HG02870 (cell line): ENCODE data around the gene APOLD1.
"Not testable (repeated sequence)": the region's sequence is repeated elsewhere in the genome, so short reads cannot be mapped to it uniquely, and the experiment has no call there.

Experiments
- ATAC-seq: cut with Tn5 transposase; IDR thresholded peaks from one replicate; pipeline ENCODE4 v1.9.1; 2021; ENCODE audit warnings: mild to moderate bottlenecking, moderate library complexity; ENCODE audit not compliant: unreplicated experiment

APOLD1 gene

GRCh38 chr12:12784911-12785814, at the start of gene APOLD1:
Gene APOLD1 (plus strand): TSS chr12:12785659. CDS start chr12:12785692, 33 bp downstream.
- no peak for ATAC-seq

- ATAC-seq = peak; percentile 66
Observed at GRCh38 chr12:12736759-12737676, 48.4 kb upstream of the APOLD1 start.

GRCh38 chr12:12738152-12738551, 47.3 kb upstream of the APOLD1 start:
- not testable (repeated sequence) for ATAC-seq

- ATAC-seq = no peak
Observed at GRCh38 chr12:12741660-12742059, 43.8 kb upstream of the APOLD1 start.

GRCh38 chr12:12744546-12745305, 40.7 kb upstream of the APOLD1 start:
- ATAC-seq = no peak

GRCh38 chr12:12745576-12746211, 39.8 kb upstream of the APOLD1 start:
- no peak for ATAC-seq

GRCh38 chr12:12747278-12747677, 38.2 kb upstream of the APOLD1 start:
- ATAC-seq = no peak

GRCh38 chr12:12748044-12748443, 37.4 kb upstream of the APOLD1 start:
- ATAC-seq = no peak

GRCh38 chr12:12749433-12749832, 36.0 kb upstream of the APOLD1 start:
- no peak for ATAC-seq

- no peak for ATAC-seq
Observed at GRCh38 chr12:12755923-12756322, 29.5 kb upstream of the APOLD1 start.

- no peak for ATAC-seq
Observed at GRCh38 chr12:12757121-12757520, 28.3 kb upstream of the APOLD1 start.

GRCh38 chr12:12759234-12759915, 26.1 kb upstream of the APOLD1 start:
- ATAC-seq = no peak

GRCh38 chr12:12764824-12765223, 20.6 kb upstream of the APOLD1 start:
- no peak for ATAC-seq

- ATAC-seq = no peak
Observed at GRCh38 chr12:12770262-12770661, 15.2 kb upstream of the APOLD1 start.

- no peak for ATAC-seq
Observed at GRCh38 chr12:12774791-12775190, 10.7 kb upstream of the APOLD1 start.

- no peak for ATAC-seq
Observed at GRCh38 chr12:12776261-12776660, 9.2 kb upstream of the APOLD1 start.

GRCh38 chr12:12777092-12777491, 8.4 kb upstream of the APOLD1 start:
- no peak for ATAC-seq

- no peak for ATAC-seq
Observed at GRCh38 chr12:12779007-12779406, 6.5 kb upstream of the APOLD1 start.

GRCh38 chr12:12779529-12779928, 5.9 kb upstream of the APOLD1 start:
- ATAC-seq = no peak

- no peak for ATAC-seq
Observed at GRCh38 chr12:12784116-12784515, 1.3 kb upstream of the APOLD1 start.
